ENCODE measurements around the gene TMPRSS7. TPM values are rescaled to one million over a fixed set of nuclear protein-coding genes. Genes with fewer than 3 reads are reported as not detected.

TMPRSS7 gene
- total RNA-seq, 1 experiment from 2014 or later = not detected

DNA sequence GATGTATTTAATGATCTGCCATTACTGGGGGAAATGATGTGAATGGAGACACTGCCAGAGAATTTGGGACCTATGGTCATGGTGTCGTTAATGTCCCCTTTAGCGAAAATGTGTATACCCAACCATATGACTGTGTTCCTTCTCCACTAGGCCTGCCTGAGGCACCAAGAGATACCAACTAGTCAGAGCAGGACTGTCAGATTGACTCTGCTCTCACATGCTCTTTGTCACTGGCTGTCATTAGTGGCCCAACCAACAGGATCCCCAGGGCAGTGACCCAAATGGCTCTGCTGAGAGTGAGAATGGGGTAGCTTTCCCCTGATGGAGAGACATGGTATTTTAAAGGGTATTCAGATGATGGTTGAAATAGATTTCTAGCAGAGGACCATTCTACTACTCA lies 33.0 kb upstream of the TMPRSS7 start:
- CTCF ChIA-PET = no interaction called here
- DNase-seq = no peak
- Mint-ChIP-seq H3K27me3 (ENCODE audit: unreplicated experiment) (no peaks in the 10 kb centered on the region), H3K36me3 (ENCODE audit: insufficient read depth, unreplicated experiment) (peaks cover 7% of the 10 kb centered on the region), H3K27ac (ENCODE audit: unreplicated experiment) (no peak overlapping the region), H3K4me3 (ENCODE audit: low read depth, unreplicated experiment) (no peak overlapping the region), H3K4me1 (ENCODE audit: low read depth, unreplicated experiment) (peaks cover 14% of the 10 kb centered on the region), H3K9me3 (ENCODE audit: low read depth, unreplicated experiment) (no peaks in the 10 kb centered on the region)
- intact Hi-C loops (cut with micrococcal nuclease; ENCODE audit: unreplicated experiment) = no loop called here
- TF ChIP-seq, protein P1, sequence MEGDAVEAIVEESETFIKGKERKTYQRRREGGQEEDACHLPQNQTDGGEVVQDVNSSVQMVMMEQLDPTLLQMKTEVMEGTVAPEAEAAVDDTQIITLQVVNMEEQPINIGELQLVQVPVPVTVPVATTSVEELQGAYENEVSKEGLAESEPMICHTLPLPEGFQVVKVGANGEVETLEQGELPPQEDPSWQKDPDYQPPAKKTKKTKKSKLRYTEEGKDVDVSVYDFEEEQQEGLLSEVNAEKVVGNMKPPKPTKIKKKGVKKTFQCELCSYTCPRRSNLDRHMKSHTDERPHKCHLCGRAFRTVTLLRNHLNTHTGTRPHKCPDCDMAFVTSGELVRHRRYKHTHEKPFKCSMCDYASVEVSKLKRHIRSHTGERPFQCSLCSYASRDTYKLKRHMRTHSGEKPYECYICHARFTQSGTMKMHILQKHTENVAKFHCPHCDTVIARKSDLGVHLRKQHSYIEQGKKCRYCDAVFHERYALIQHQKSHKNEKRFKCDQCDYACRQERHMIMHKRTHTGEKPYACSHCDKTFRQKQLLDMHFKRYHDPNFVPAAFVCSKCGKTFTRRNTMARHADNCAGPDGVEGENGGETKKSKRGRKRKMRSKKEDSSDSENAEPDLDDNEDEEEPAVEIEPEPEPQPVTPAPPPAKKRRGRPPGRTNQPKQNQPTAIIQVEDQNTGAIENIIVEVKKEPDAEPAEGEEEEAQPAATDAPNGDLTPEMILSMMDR (IDR thresholded peaks at IDR 0.05; ENCODE audit: unreplicated experiment) = no peak
- no TSS peak for BruUV-seq (replicated peaks)

DNA sequence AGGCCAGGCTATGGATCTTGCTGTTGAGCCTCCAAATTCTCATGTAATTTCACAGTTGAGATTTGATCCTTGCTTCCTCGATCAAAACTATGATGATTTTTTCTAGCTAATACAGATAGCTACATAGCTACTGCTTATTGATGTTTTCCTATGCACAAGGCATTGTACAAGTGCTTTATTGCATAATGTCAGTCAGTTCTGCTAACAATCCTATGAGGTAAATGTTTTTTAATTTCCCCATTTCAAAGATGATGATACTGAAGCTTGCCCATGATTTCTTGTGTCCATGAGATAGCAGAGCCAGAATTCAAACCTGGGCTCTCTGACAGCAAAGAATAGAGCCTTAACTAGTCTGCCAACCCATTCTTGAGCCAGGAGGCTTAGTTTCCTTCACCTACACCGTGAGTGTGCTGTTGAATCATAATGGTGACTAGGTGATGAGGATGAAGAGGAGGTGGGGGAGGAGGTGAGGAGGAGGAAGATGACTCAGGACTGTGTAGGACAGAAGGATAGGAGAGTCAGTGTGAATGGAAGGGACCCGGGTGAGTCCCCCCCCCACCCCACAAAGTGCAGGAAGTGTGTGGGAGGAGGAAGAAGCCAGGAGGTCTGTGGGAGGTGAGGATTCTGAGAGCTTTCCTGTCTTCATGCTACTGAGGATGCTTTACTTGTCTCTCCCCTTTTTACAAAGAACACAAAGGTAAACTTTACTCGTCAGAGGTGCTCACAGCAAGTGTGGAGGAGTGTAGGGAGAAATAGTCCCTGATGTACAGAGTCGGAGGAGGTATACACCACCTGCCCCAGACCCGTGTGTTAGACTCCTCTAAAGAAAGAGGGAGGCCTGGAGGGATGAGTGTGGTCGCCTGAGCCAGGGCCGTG lies 32.2 kb upstream of the TMPRSS7 start:
- Mint-ChIP-seq H3K27ac (ENCODE audit: unreplicated experiment) (no peak overlapping the region), H3K36me3 (ENCODE audit: insufficient read depth, unreplicated experiment) (peaks cover 7% of the 10 kb centered on the region), H3K4me3 (ENCODE audit: low read depth, unreplicated experiment) (no peak overlapping the region), H3K9me3 (ENCODE audit: low read depth, unreplicated experiment) (no peaks in the 10 kb centered on the region), H3K27me3 (ENCODE audit: unreplicated experiment) (no peaks in the 10 kb centered on the region), H3K4me1 (ENCODE audit: low read depth, unreplicated experiment) (peaks cover 14% of the 10 kb centered on the region)
- TF ChIP-seq, protein P1 (IDR thresholded peaks at IDR 0.05; ENCODE audit: unreplicated experiment) = no peak
- no peak for DNase-seq
- no TSS peak for BruUV-seq (replicated peaks)
- intact Hi-C loops (cut with micrococcal nuclease; ENCODE audit: unreplicated experiment) = no loop called here
- CTCF ChIA-PET = no interaction called here

DNA sequence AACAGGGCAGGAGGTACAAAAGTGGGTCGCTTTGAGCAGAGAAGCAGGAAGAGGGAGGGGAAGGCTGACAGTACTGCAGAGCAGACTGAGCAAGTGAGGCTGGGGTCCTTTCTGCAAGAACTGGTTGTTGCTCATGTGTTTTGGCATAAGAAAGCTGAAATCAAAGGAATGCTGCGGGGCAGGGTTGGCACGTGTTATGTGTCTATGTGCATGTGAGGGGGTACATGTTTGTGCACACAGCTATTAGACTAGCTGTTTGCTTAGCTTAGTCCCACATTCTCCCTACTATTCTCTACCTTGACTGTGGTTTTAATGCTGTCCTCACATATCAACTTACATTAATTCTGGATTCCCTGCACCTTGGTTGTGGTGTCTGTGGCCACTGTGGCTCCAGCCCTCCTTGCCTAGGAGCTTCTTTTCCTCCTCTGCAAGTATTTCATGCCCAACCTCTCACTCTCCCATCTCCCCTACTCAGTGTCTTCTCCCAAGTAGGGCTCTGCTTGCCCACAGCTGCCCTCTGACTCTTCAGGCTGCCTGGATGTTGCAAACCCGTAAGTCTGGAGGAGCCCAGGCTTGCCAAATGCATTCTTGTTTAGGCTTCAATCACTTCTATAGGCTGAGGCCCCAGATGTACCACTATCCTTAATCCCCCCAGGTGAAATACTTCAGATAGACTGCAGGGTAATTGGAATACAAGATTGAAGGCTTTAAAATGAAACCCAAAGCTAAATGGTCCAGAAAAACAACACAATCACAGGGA lies 31.0 kb upstream of the TMPRSS7 start:
- TF ChIP-seq, protein P1 (IDR thresholded peaks at IDR 0.05; ENCODE audit: unreplicated experiment) = no peak
- intact Hi-C loops (cut with micrococcal nuclease; ENCODE audit: unreplicated experiment) = no loop called here
- no peak for DNase-seq
- Mint-ChIP-seq H3K27me3 (ENCODE audit: unreplicated experiment) (no peaks in the 10 kb centered on the region), H3K9me3 (ENCODE audit: low read depth, unreplicated experiment) (no peaks in the 10 kb centered on the region), H3K4me3 (ENCODE audit: low read depth, unreplicated experiment) (no peak overlapping the region), H3K27ac (ENCODE audit: unreplicated experiment) (no peak overlapping the region), H3K4me1 (ENCODE audit: low read depth, unreplicated experiment) (peaks cover 14% of the 10 kb centered on the region), H3K36me3 (ENCODE audit: insufficient read depth, unreplicated experiment) (peaks cover 7% of the 10 kb centered on the region)
- BruUV-seq (replicated peaks) = no TSS peak
- CTCF ChIA-PET = interaction anchor here (0.9 to 1.9 kb wide), 2 partner anchors 9 to 14 kb away, joined by 3 to 7 read pairs; no protein-coding TSS in a partner anchor

DNA sequence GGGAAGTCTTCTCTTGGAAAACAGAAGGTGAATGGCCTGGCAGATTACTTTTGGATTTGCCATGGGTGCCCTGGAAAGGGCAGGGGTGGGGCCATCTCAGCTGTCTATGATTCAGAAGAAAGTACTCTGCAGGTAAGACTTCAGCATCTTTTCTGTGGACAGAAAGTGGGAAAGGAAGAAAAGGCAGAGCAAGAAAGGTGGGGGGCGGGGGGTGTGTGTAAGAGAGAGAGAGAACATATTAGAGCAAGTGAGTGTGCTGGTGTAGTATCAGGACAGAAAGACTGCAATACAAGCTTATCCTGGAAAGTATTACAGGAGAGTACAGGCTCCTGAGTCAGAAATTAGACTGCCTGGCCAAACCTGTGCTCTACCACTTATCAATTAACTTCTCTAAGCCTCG lies 30.3 kb upstream of the TMPRSS7 start:
- BruUV-seq (replicated peaks) = no TSS peak
- H3K27me3 Mint-ChIP-seq (ENCODE audit: unreplicated experiment) = no peaks in the 10 kb centered on the region
- TF ChIP-seq, protein P1 (IDR thresholded peaks at IDR 0.05; ENCODE audit: unreplicated experiment) = no peak
- H3K27ac Mint-ChIP-seq (ENCODE audit: unreplicated experiment) = no peak overlapping the region
- intact Hi-C loops (cut with micrococcal nuclease; ENCODE audit: unreplicated experiment) = no loop called here
- no peak for DNase-seq
- CTCF ChIA-PET = interaction anchor here (0.6 to 1.9 kb wide), 3 partner anchors 8 to 39 kb away, joined by 3 to 7 read pairs (median 3); no protein-coding TSS in a partner anchor
- H3K36me3 Mint-ChIP-seq (ENCODE audit: insufficient read depth, unreplicated experiment) = peaks cover 2% of the 10 kb centered on the region
- H3K4me1 Mint-ChIP-seq (ENCODE audit: low read depth, unreplicated experiment) = peaks cover 14% of the 10 kb centered on the region
- no peaks in the 10 kb centered on the region for H3K9me3 Mint-ChIP-seq (ENCODE audit: low read depth, unreplicated experiment)
- H3K4me3 Mint-ChIP-seq (ENCODE audit: low read depth, unreplicated experiment) = no peak overlapping the region
